DND-41 (cell line): Measurements from ENCODE around the gene WDR43.

ENCODE experiments used
- ATAC-seq: fragments of 200-7000 bp; cut with Tn5 transposase; 3 replicates; pipeline ENCODE4 v1.9.1; 2021; ENCODE audit warnings: low read depth; ENCODE audit not compliant: insufficient read depth
- DNase-seq: peaks from one replicate; pipeline ENCODE4 v3.0.0-alpha.2; 2020
- H2AFZ ChIP-seq: 2 replicates; pipeline ENCODE4 v1.6.0; 2012; ENCODE audit warnings: low read depth, low read length
- H3K27ac ChIP-seq: 2 replicates; pipeline ENCODE4 v1.5.1; 2012; ENCODE audit warnings: low read length, inconsistent platforms
- H3K27me3 ChIP-seq: fragments of 200-600 bp; sonication (generic); 2 replicates; pipeline ENCODE4 v1.6.0; 2012; ENCODE audit warnings: low read length, mild to moderate bottlenecking, inconsistent platforms; ENCODE audit not compliant: insufficient read depth, poor library complexity
- H3K36me3 ChIP-seq: 2 replicates; pipeline ENCODE4 v1.5.1; 2012; ENCODE audit warnings: low read length, inconsistent platforms; ENCODE audit not compliant: insufficient read depth
- H3K4me1 ChIP-seq: 2 replicates; pipeline ENCODE4 v1.5.1; 2012; ENCODE audit warnings: mild to moderate bottlenecking, low read length; ENCODE audit not compliant: insufficient read depth
- H3K4me2 ChIP-seq: 2 replicates; pipeline ENCODE4 v1.6.0; 2012; ENCODE audit warnings: mild to moderate bottlenecking, moderate library complexity, low read length, inconsistent platforms; ENCODE audit not compliant: insufficient read depth
- H3K4me3 ChIP-seq, 2 experiments: fragments of 200-600 bp in 1 of 2; shearing (Covaris generic) in 1 of 2; 2 replicates each; pipeline ENCODE4 v1.5.1; 2012 to 2016; ENCODE audit warnings: inconsistent platforms in 2 of 2, low read length in 2 of 2, mild to moderate bottlenecking in 2 of 2, low read depth in 1 of 2, moderate library complexity in 1 of 2
- H3K79me2 ChIP-seq: 2 replicates; pipeline ENCODE4 v1.6.0; 2012; ENCODE audit warnings: low read length, inconsistent platforms; ENCODE audit not compliant: insufficient read depth
- H3K9ac ChIP-seq: 2 replicates; pipeline ENCODE4 v1.6.0; 2012; ENCODE audit warnings: low read depth, mild to moderate bottlenecking, inconsistent platforms, low read length, moderate library complexity
- H3K9me3 ChIP-seq: 2 replicates; pipeline ENCODE4 v1.5.1; 2012; ENCODE audit warnings: low read length, moderate library complexity, mild to moderate bottlenecking, inconsistent platforms; ENCODE audit not compliant: insufficient read depth, severe bottlenecking
- H4K20me1 ChIP-seq: 2 replicates; pipeline ENCODE4 v1.6.0; 2012; ENCODE audit warnings: low read length; ENCODE audit not compliant: insufficient read depth
- CTCF ChIP-seq: IDR thresholded peaks from 2 replicates; pipeline ENCODE4 v1.5.1; 2012; ENCODE audit warnings: borderline replicate concordance, low read length, moderate library complexity, mild to moderate bottlenecking; ENCODE audit not compliant: poor library complexity, severe bottlenecking; ENCODE audit errors: extremely low read depth
- EZH2 ChIP-seq: IDR thresholded peaks from 3 replicates; pipeline ENCODE4 v1.6.1; 2012; ENCODE audit warnings: borderline replicate concordance, low read depth, mild to moderate bottlenecking, moderate library complexity, low read length, inconsistent platforms; ENCODE audit not compliant: severe bottlenecking

WDR43 gene

GRCh38 chr2:28927469-28927868, 33.0 kb downstream of the WDR43 start:
- H3K9me3 ChIP-seq, result no peaks in the 10 kb centered on the region
- H2AFZ ChIP-seq, result no peak overlapping the region
- DNase-seq (no peak), ATAC-seq (no peak)
- H3K4me3 ChIP-seq, result no peak overlapping the region
- H3K4me1 ChIP-seq, result no peaks in the 10 kb centered on the region
- peaks cover 99% of the 10 kb centered on the region for H3K36me3 ChIP-seq
- no peak overlapping the region for H3K4me2 ChIP-seq
- H3K9ac ChIP-seq, result no peak overlapping the region
- H3K79me2 ChIP-seq, result peaks cover 34% of the 10 kb centered on the region
- H4K20me1 ChIP-seq, result peaks cover 36% of the 10 kb centered on the region
- no peak overlapping the region for H3K27ac ChIP-seq
- TF ChIP-seq EZH2 (no peak), CTCF (no peak)
- H3K27me3 ChIP-seq, result no peaks in the 10 kb centered on the region

- DNase-seq, result no peak
- peaks cover 38% of the 10 kb centered on the region for H4K20me1 ChIP-seq
- no peak overlapping the region for H3K4me2 ChIP-seq
- TF ChIP-seq CTCF, result no peak
- no peak for TF ChIP-seq EZH2
- no peak overlapping the region for H2AFZ ChIP-seq
- H3K27me3 ChIP-seq, result no peaks in the 10 kb centered on the region
- ATAC-seq, result no peak
- H3K4me1 ChIP-seq, result no peaks in the 10 kb centered on the region
- no peak overlapping the region for H3K4me3 ChIP-seq
- H3K36me3 ChIP-seq, result peaks cover 99% of the 10 kb centered on the region
- H3K79me2 ChIP-seq, result peaks cover 33% of the 10 kb centered on the region
- no peaks in the 10 kb centered on the region for H3K9me3 ChIP-seq
- H3K9ac ChIP-seq, result no peak overlapping the region
- H3K27ac ChIP-seq, result no peak overlapping the region
Observed at GRCh38 chr2:28927878-28928277, 33.4 kb downstream of the WDR43 start.

- Histone ChIP-seq H3K27me3 (no peaks in the 10 kb centered on the region), H3K9ac (no peak overlapping the region), H3K36me3 (peaks cover 99% of the 10 kb centered on the region), H3K4me2 (no peak overlapping the region), H3K27ac (no peak overlapping the region), H2AFZ (no peak overlapping the region), H3K4me1 (no peaks in the 10 kb centered on the region), H4K20me1 (peaks cover 24% of the 10 kb centered on the region), H3K4me3 (no peak overlapping the region), H3K9me3 (no peaks in the 10 kb centered on the region), H3K79me2 (peaks cover 18% of the 10 kb centered on the region; the same call in 1 of the 2 replicates)
- TF ChIP-seq CTCF (no peak), EZH2 (no peak)
- DNase-seq (no peak), ATAC-seq (no peak)
Observed at GRCh38 chr2:28929581-28929980, 35.1 kb downstream of the WDR43 start.

DNA sequence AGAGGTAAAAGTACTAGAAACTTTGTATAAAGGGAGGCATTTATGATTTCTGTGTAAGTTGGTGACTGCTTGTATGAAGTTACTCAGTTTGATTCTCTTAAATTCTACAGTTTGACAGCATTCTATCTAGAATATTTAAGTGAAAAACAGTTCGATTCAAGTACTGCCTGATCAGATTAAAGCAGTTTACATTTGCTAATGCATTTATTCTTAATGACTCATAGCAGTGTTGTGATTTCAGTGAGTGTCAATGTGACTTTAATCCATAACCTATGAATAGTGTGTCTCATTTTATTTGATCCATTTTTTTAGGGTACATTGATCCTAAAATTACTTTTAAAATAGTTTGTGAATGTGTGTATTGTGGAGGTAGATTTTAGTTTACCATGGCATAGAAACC, 35.7 kb downstream of the WDR43 start:
- Histone ChIP-seq H3K9me3 (no peaks in the 10 kb centered on the region), H3K27me3 (no peaks in the 10 kb centered on the region), H3K4me3 (no peak overlapping the region), H3K27ac (no peak overlapping the region), H3K4me2 (no peak overlapping the region), H3K36me3 (peaks cover 99% of the 10 kb centered on the region), H3K9ac (no peak overlapping the region), H2AFZ (no peak overlapping the region), H4K20me1 (peaks cover 19% of the 10 kb centered on the region; the same call in 1 of the 2 replicates), H3K4me1 (no peaks in the 10 kb centered on the region), H3K79me2 (peaks cover 19% of the 10 kb centered on the region; the same call in 1 of the 2 replicates)
- no peak for TF ChIP-seq CTCF
- TF ChIP-seq EZH2, result no peak
- ATAC-seq (no peak), DNase-seq (no peak)
